ENCODE data around the gene TALDO1.

TALDO1 gene

DNA sequence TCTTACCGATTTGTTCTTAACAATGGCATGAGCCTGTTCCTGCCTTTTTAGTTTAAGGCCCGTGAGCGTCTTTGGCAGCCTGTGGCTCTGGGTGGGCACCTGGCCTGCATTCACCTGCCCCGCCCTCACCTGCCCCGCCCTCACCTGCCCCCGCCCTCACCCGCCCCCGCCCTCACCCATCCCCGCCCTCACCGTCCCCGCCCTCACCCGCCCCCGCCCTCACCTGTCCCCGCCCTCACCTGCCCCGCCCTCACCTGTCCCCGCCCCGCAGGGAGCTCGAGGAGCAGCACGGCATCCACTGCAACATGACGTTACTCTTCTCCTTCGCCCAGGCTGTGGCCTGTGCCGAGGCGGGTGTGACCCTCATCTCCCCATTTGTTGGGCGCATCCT lies 15.8 kb downstream of the TALDO1 start:
- intact Hi-C loops (cut with DNase I; ENCODE audit: low total_unique reads): no loop called here
- Histone ChIP-seq H3K4me1 (no peaks in the 10 kb centered on the region), H3K27me3 (no peaks in the 10 kb centered on the region), H3K9me3 (no peaks in the 10 kb centered on the region), H3K36me3 (peaks cover 42 to 98% (median 79%) of the 10 kb centered on the region in 3 donors), H3K4me3 (no peak overlapping the region), H3K27ac (no peak overlapping the region)
- TF ChIP-seq, protein P1, sequence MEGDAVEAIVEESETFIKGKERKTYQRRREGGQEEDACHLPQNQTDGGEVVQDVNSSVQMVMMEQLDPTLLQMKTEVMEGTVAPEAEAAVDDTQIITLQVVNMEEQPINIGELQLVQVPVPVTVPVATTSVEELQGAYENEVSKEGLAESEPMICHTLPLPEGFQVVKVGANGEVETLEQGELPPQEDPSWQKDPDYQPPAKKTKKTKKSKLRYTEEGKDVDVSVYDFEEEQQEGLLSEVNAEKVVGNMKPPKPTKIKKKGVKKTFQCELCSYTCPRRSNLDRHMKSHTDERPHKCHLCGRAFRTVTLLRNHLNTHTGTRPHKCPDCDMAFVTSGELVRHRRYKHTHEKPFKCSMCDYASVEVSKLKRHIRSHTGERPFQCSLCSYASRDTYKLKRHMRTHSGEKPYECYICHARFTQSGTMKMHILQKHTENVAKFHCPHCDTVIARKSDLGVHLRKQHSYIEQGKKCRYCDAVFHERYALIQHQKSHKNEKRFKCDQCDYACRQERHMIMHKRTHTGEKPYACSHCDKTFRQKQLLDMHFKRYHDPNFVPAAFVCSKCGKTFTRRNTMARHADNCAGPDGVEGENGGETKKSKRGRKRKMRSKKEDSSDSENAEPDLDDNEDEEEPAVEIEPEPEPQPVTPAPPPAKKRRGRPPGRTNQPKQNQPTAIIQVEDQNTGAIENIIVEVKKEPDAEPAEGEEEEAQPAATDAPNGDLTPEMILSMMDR (IDR thresholded peaks at IDR 0.05): no peak
- DNase-seq: no peak

DNA sequence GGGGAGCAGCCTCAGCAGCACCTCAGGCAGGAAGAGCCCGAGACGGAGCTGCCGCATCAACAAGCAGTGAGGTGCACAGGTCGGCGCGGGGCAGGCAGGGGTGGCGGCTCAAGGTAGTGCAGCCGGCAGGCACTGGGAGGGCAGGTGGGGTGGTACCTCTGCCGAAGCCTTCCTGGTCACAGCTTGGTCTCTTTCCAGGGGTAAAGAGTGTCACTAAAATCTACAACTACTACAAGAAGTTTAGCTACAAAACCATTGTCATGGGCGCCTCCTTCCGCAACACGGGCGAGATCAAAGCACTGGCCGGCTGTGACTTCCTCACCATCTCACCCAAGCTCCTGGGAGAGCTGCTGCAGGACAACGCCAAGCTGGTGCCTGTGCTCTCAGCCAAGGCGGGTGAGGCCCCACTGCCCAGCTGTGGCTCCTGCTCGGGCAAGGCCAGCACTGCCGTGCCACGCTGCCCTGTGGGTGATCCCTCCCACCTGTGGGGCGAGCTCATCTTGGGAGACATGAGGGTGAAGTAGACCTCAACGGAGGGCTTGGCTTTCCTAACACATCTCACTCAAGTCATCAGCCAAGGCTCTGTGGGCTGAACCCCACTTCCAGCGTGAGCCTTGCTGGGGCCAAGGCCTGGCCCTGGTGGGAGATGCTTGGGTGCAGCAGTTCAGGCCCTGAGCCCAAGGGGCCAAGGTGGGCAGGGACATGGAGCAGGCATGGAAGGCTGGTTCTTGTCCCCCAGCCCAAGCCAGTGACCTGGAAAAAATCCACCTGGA lies 16.5 kb downstream of the TALDO1 start:
- intact Hi-C loops (cut with DNase I; ENCODE audit: low total_unique reads): no loop called here
- DNase-seq: no peak
- TF ChIP-seq, protein P1 (IDR thresholded peaks at IDR 0.05): no peak
- Histone ChIP-seq H3K27ac (no peak overlapping the region), H3K4me3 (no peak overlapping the region), H3K9me3 (no peaks in the 10 kb centered on the region), H3K36me3 (peaks cover 41 to 97% (median 80%) of the 10 kb centered on the region in 3 donors), H3K4me1 (no peaks in the 10 kb centered on the region), H3K27me3 (no peaks in the 10 kb centered on the region)

DNA sequence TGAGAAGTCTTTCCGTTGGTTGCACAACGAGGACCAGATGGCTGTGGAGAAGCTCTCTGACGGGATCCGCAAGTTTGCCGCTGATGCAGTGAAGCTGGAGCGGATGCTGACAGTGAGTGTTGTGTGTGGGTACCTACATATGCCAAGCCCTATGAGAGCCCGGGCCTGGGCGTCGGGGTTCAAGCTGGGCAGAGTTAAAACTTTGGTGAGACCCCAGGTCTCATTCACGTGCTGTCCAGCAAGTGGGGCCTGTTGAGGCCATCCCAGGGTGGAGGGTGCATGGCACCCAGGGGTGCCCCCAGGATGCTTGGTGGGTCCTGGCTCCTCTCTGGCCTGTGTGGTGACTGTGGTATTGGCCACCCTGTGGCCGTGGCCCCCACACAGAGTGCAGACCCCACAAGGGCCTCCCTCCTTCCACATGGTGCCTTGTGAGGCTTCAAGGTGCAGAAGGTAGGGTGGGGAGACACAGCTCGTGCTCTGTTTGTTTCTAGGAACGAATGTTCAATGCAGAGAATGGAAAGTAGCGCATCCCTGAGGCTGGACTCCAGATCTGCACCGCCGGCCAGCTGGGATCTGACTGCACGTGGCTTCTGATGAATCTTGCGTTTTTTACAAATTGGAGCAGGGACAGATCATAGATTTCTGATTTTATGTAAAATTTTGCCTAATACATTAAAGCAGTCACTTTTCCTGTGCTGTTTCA lies 17.2 kb downstream of the TALDO1 start:
- no peak for DNase-seq
- Histone ChIP-seq H3K4me3 (no peak overlapping the region), H3K27ac (no peak overlapping the region), H3K27me3 (no peaks in the 10 kb centered on the region), H3K36me3 (peaks cover 34 to 96% (median 72%) of the 10 kb centered on the region in 3 donors), H3K4me1 (no peaks in the 10 kb centered on the region), H3K9me3 (no peaks in the 10 kb centered on the region)
- intact Hi-C loops (cut with DNase I; ENCODE audit: low total_unique reads): no loop called here
- TF ChIP-seq, protein P1 (IDR thresholded peaks at IDR 0.05): no peak

DNA sequence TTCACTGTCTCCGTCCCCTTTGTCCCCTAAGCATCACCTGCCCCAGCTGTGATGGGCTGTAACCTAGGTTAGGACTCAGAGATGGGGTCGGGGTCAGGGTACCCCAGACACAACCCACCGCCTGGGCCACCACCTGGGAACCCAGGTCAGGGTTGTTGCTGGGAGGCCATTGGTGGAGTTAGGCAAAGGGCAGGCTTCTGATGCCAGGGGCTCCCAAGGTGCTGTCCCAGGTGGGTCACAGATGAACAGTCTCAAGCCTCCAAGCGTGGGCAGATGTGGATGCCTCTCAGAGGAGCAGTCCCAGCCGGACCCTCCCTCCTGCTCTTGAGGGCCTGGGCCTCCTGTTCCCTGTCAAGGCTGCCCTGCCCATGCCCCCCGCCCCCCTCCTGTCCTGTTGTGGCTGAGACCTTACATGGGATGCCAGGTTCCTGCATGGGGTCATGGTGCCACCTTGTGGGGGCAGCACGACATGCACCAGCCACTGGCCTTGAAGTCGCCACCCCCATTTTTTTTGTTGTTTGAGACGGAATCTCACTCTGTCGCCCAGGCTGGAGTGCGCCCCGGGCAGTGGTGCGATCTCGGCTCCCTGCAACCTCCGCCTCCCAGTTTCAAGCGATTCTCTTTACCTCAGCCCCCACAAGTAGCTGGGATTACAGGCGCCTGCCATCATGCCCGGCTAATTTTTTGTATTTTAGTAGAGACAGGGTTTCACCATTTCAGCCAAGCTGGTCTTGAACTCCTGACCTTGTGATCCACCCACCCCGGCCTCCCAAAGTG lies 17.9 kb downstream of the TALDO1 start:
- Histone ChIP-seq H3K27ac (no peak overlapping the region), H3K4me1 (no peaks in the 10 kb centered on the region), H3K27me3 (no peaks in the 10 kb centered on the region), H3K9me3 (no peaks in the 10 kb centered on the region), H3K4me3 (no peak overlapping the region), H3K36me3 (peaks cover 30 to 96% (median 72%) of the 10 kb centered on the region in 3 donors)
- peak in 1 of 2 donors; percentile 77 for DNase-seq
- intact Hi-C loops (cut with DNase I; ENCODE audit: low total_unique reads): no loop called here
- TF ChIP-seq, protein P1 (IDR thresholded peaks at IDR 0.05): peak; percentile 60 to 64

DNA sequence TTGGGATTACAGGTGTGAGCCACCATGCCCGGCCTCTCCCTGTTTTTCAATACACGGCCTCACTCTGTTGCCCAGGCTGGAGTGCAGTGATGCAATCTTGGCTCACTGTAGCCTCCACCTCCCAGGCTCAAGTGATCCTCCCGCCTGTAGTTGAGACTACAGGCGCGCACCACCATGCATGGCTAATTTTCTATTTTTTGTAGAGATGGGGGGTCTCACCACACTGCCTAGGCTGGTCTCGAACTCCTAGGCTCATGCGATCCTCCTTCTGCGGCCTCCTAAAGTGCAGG lies 18.5 kb downstream of the TALDO1 start:
- Histone ChIP-seq H3K27me3 (no peaks in the 10 kb centered on the region), H3K27ac (no peak overlapping the region), H3K9me3 (no peaks in the 10 kb centered on the region), H3K4me3 (no peak overlapping the region), H3K36me3 (peaks cover 27 to 96% (median 72%) of the 10 kb centered on the region in 3 donors), H3K4me1 (no peaks in the 10 kb centered on the region)
- intact Hi-C loops (cut with DNase I; ENCODE audit: low total_unique reads): no loop called here
- no peak for DNase-seq
- TF ChIP-seq, protein P1 (IDR thresholded peaks at IDR 0.05): no peak
